ENCODE measurements around the gene FILIP1.

The FILIP1 gene

GRCh38 chr6:75493400-75494064, at the start of gene FILIP1:
TSS of gene FILIP1 (minus strand) at chr6:75493800. CDS start at chr6:75414972, 78,828 bp downstream.
- no peak for DNase-seq

- no peak for DNase-seq
Observed at GRCh38 chr6:75543311-75543710, 49.7 kb upstream of the FILIP1 start.

GRCh38 chr6:75539136-75539535, 45.5 kb upstream of the FILIP1 start:
- no peak for DNase-seq

GRCh38 chr6:75532521-75532920, 38.9 kb upstream of the FILIP1 start:
- DNase-seq: no peak

GRCh38 chr6:75531174-75531573, 37.6 kb upstream of the FILIP1 start:
- no peak for DNase-seq

- DNase-seq: no peak
Observed at GRCh38 chr6:75530696-75531095, 37.1 kb upstream of the FILIP1 start.

- no peak for DNase-seq
Observed at GRCh38 chr6:75528423-75528822, 34.8 kb upstream of the FILIP1 start.

GRCh38 chr6:75526502-75527127, 33.0 kb upstream of the FILIP1 start:
- DNase-seq: peak; percentile 85 to 87

GRCh38 chr6:75525682-75526081, 32.1 kb upstream of the FILIP1 start:
- no peak for DNase-seq

GRCh38 chr6:75524322-75524972, 30.8 kb upstream of the FILIP1 start:
- no peak for DNase-seq

GRCh38 chr6:75516757-75517156, 23.2 kb upstream of the FILIP1 start:
- no peak for DNase-seq

- DNase-seq: no peak
Observed at GRCh38 chr6:75512591-75512990, 19.0 kb upstream of the FILIP1 start.

- no peak for DNase-seq
Observed at GRCh38 chr6:75505424-75505823, 11.8 kb upstream of the FILIP1 start.

GRCh38 chr6:75504465-75505222, 11.0 kb upstream of the FILIP1 start:
- no peak for DNase-seq

GRCh38 chr6:75503291-75503690, 9.7 kb upstream of the FILIP1 start:
- no peak for DNase-seq

- no peak for DNase-seq
Observed at GRCh38 chr6:75502884-75503283, 9.3 kb upstream of the FILIP1 start.

- no peak for DNase-seq
Observed at GRCh38 chr6:75501756-75502155, 8.2 kb upstream of the FILIP1 start.

- no peak for DNase-seq
Observed at GRCh38 chr6:75499640-75500039, 6.0 kb upstream of the FILIP1 start.

GRCh38 chr6:75498862-75499261, 5.3 kb upstream of the FILIP1 start:
- DNase-seq: no peak

- DNase-seq: no peak
Observed at GRCh38 chr6:75497994-75498393, 4.4 kb upstream of the FILIP1 start.

- DNase-seq: no peak
Observed at GRCh38 chr6:75495011-75495410, 1.4 kb upstream of the FILIP1 start.

- no peak for DNase-seq
Observed at GRCh38 chr6:75494290-75494689, 690 bp upstream of the FILIP1 start.

GRCh38 chr6:75492386-75493153, 1.0 kb downstream of the FILIP1 start:
- no peak for DNase-seq
